ENCODE results near the gene FKBP8.

The FKBP8 gene

DNA sequence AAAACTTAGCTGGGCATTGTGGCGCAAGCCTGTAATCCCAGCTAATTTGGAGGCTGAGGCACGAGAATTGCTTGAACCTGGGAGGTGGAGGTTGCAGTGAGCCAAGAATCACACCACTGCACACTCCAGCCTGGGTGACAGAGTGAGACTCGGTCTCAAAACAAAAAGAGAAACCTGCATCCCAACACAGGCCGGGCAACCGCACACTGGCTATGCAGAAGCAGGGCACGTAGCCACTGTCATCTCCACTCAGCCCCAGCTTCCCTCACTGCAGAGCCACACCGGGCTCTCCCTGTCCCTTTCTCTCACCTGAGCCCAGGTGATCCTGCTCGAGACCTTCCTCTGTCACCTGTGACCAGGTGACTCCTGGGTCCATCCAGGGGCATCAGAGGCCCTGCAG lies 33.2 kb downstream of the FKBP8 start:
- Histone ChIP-seq H3K9me3 (ENCODE audit: control insufficient read depth in 2 of 2, low read length in 2 of 2) (no peaks in the 10 kb centered on the region), H3K36me3 (ENCODE audit: control insufficient read depth in 2 of 2, insufficient read depth in 2 of 2, low read length in 2 of 2) (no peaks in the 10 kb centered on the region), H3K4me3 (ENCODE audit: low read length in 2 of 2) (no peak overlapping the region), H3K9ac (ENCODE audit: low read depth in 1 of 2, low read length in 2 of 2) (no peak overlapping the region), H3K27ac (ENCODE audit: low read depth in 2 of 2, low read length in 2 of 2) (peak overlapping the region in 1 of 2 donors; percentile 16), H3K4me1 (ENCODE audit: control insufficient read depth in 2 of 2, insufficient read depth in 2 of 2, low read length in 2 of 2) (peaks cover 52 to 59% of the 10 kb centered on the region in 2 donors), H3K27me3 (ENCODE audit: control insufficient read depth in 2 of 2, insufficient read depth in 2 of 2, low read length in 2 of 2) (no peaks in the 10 kb centered on the region)

- no peaks in the 10 kb centered on the region for H3K27me3 ChIP-seq (ENCODE audit: control insufficient read depth in 2 of 2, insufficient read depth in 2 of 2, low read length in 2 of 2)
- H3K27ac ChIP-seq (ENCODE audit: low read depth in 2 of 2, low read length in 2 of 2): peak overlapping the region; percentile 76 to 92
- no peaks in the 10 kb centered on the region for H3K36me3 ChIP-seq (ENCODE audit: control insufficient read depth in 2 of 2, insufficient read depth in 2 of 2, low read length in 2 of 2)
- H3K4me1 ChIP-seq (ENCODE audit: control insufficient read depth in 2 of 2, insufficient read depth in 2 of 2, low read length in 2 of 2): peaks cover 57 to 64% of the 10 kb centered on the region in 2 donors
- no peaks in the 10 kb centered on the region for H3K9me3 ChIP-seq (ENCODE audit: control insufficient read depth in 2 of 2, low read length in 2 of 2)
- no peak overlapping the region for H3K4me3 ChIP-seq (ENCODE audit: low read length in 2 of 2)
- peak overlapping the region; percentile 14 to 47 for H3K9ac ChIP-seq (ENCODE audit: low read depth in 1 of 2, low read length in 2 of 2)
Measured at GRCh38 chr19:18508585-18508984, 34.8 kb downstream of the FKBP8 start.

DNA sequence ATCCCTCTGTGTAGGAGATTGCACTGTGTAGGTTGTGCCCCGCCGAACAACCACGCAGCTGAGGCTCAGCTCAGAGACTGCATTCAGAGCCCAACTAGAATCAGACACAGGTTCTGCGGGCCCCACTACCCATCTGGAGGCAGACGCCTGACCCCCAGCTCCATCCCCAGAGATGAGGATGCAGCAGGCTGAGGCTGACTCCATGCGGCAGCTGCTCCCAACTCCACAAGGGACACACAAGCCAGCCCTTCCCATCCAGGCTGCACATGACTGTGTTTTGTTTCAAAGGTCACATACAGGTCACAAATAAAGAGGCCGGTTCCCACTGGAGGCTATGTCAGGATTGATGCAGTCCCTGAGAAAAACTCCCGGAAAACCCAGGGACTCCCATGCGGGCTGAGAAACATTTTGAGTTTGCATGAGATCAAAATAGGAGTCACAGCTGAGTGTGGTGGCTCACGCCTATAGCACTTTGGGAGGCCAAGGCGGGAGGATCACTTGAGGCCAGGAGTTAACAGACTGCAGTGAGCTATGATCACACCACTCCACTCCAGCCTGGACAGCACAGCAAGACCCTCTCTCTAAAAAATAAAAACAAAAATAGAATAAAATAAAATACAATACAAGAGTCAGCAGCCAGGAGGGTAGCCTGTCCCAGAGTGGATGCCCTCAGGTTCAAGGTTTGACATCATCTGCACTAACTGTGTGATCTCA lies 35.5 kb downstream of the FKBP8 start:
- Histone ChIP-seq H3K36me3 (ENCODE audit: control insufficient read depth in 2 of 2, insufficient read depth in 2 of 2, low read length in 2 of 2) (no peaks in the 10 kb centered on the region), H3K27ac (ENCODE audit: low read depth in 2 of 2, low read length in 2 of 2) (peak overlapping the region; percentile 76 to 92), H3K4me1 (ENCODE audit: control insufficient read depth in 2 of 2, insufficient read depth in 2 of 2, low read length in 2 of 2) (peaks cover 64 to 68% of the 10 kb centered on the region in 2 donors), H3K27me3 (ENCODE audit: control insufficient read depth in 2 of 2, insufficient read depth in 2 of 2, low read length in 2 of 2) (no peaks in the 10 kb centered on the region), H3K9me3 (ENCODE audit: control insufficient read depth in 2 of 2, low read length in 2 of 2) (no peaks in the 10 kb centered on the region), H3K4me3 (ENCODE audit: low read length in 2 of 2) (no peak overlapping the region), H3K9ac (ENCODE audit: low read depth in 1 of 2, low read length in 2 of 2) (peak overlapping the region; percentile 47 to 59)

- Histone ChIP-seq H3K27ac (ENCODE audit: low read depth in 2 of 2, low read length in 2 of 2) (peak overlapping the region; percentile 76 to 92), H3K9ac (ENCODE audit: low read depth in 1 of 2, low read length in 2 of 2) (peak overlapping the region; percentile 1 to 59)
Measured at GRCh38 chr19:18507021-18507726, 36.2 kb downstream of the FKBP8 start.

DNA sequence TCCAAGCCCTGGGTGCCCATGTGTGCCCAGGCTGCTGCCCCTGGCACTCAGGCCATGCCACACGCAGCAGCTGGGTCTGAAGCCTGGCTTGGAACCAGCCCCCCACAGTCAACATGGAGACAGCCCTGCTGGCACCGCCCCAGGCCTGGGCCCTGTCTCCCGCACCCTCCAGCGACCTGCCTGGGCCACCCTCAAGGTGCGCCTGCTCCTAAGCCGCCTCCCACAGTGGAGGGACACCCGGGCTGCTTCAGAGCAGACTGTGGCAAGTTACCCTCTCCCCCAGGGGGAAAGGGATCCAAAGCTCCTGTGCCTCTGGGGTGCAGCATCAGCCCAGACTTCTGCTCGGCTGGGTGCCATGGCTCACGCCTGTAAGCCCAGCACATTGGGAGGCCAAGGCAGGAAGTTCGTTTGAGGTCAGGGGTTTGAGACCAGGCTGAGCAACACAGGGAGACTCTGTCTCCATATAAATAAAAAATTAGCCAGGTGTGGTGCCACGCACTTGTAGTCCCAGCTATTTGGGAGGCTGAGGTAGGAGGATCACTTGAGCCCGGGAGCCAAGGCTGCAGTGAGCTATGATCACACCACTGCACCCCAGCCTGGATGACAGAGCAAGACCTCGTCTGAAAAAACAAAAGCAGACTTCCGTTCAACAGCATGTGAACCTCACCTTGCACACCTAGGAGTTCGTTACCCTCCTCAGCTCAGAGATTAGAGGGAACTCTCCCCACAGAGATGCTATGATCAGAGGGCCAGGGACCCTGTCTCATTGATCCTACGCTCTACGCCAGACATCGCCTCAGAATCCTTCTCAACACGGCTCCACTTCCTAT lies 37.1 kb downstream of the FKBP8 start:
- peak overlapping the region in 1 of 2 donors; percentile 59 for H3K9ac ChIP-seq (ENCODE audit: low read depth in 1 of 2, low read length in 2 of 2)
- H3K9me3 ChIP-seq (ENCODE audit: control insufficient read depth in 2 of 2, low read length in 2 of 2): no peaks in the 10 kb centered on the region
- no peaks in the 10 kb centered on the region for H3K36me3 ChIP-seq (ENCODE audit: control insufficient read depth in 2 of 2, insufficient read depth in 2 of 2, low read length in 2 of 2)
- peaks cover 79 to 82% of the 10 kb centered on the region in 2 donors for H3K4me1 ChIP-seq (ENCODE audit: control insufficient read depth in 2 of 2, insufficient read depth in 2 of 2, low read length in 2 of 2)
- H3K27me3 ChIP-seq (ENCODE audit: control insufficient read depth in 2 of 2, insufficient read depth in 2 of 2, low read length in 2 of 2): no peaks in the 10 kb centered on the region
- H3K4me3 ChIP-seq (ENCODE audit: low read length in 2 of 2): no peak overlapping the region
- peak overlapping the region; percentile 76 to 92 for H3K27ac ChIP-seq (ENCODE audit: low read depth in 2 of 2, low read length in 2 of 2)

More at GRCh38 chr19:18507021-18507726, 36.2 kb downstream of the FKBP8 start:
- no peak overlapping the region for H3K4me3 ChIP-seq (ENCODE audit: low read length in 2 of 2)
- H3K27me3 ChIP-seq (ENCODE audit: control insufficient read depth in 2 of 2, insufficient read depth in 2 of 2, low read length in 2 of 2): no peaks in the 10 kb centered on the region
- H3K9me3 ChIP-seq (ENCODE audit: control insufficient read depth in 2 of 2, low read length in 2 of 2): no peaks in the 10 kb centered on the region
- peaks cover 71 to 75% of the 10 kb centered on the region in 2 donors for H3K4me1 ChIP-seq (ENCODE audit: control insufficient read depth in 2 of 2, insufficient read depth in 2 of 2, low read length in 2 of 2)
- H3K36me3 ChIP-seq (ENCODE audit: control insufficient read depth in 2 of 2, insufficient read depth in 2 of 2, low read length in 2 of 2): no peaks in the 10 kb centered on the region

GRCh38 chr19:18504886-18505610 lies 38.3 kb downstream of the FKBP8 start:
- Histone ChIP-seq H3K27me3 (ENCODE audit: control insufficient read depth in 2 of 2, insufficient read depth in 2 of 2, low read length in 2 of 2) (no peaks in the 10 kb centered on the region), H3K36me3 (ENCODE audit: control insufficient read depth in 2 of 2, insufficient read depth in 2 of 2, low read length in 2 of 2) (no peaks in the 10 kb centered on the region), H3K4me3 (ENCODE audit: low read length in 2 of 2) (peak overlapping the region in 1 of 2 donors; percentile 48), H3K9ac (ENCODE audit: low read depth in 1 of 2, low read length in 2 of 2) (peak overlapping the region; percentile 39 to 68), H3K27ac (ENCODE audit: low read depth in 2 of 2, low read length in 2 of 2) (peak overlapping the region; percentile 84 to 92), H3K4me1 (ENCODE audit: control insufficient read depth in 2 of 2, insufficient read depth in 2 of 2, low read length in 2 of 2) (peaks cover 84 to 88% of the 10 kb centered on the region in 2 donors), H3K9me3 (ENCODE audit: control insufficient read depth in 2 of 2, low read length in 2 of 2) (no peaks in the 10 kb centered on the region)

- peak overlapping the region; percentile 62 to 68 for H3K9ac ChIP-seq (ENCODE audit: low read depth in 1 of 2, low read length in 2 of 2)
- H3K9me3 ChIP-seq (ENCODE audit: control insufficient read depth in 2 of 2, low read length in 2 of 2): no peaks in the 10 kb centered on the region
- H3K36me3 ChIP-seq (ENCODE audit: control insufficient read depth in 2 of 2, insufficient read depth in 2 of 2, low read length in 2 of 2): no peaks in the 10 kb centered on the region
- H3K27me3 ChIP-seq (ENCODE audit: control insufficient read depth in 2 of 2, insufficient read depth in 2 of 2, low read length in 2 of 2): no peaks in the 10 kb centered on the region
- peak overlapping the region; percentile 84 to 92 for H3K27ac ChIP-seq (ENCODE audit: low read depth in 2 of 2, low read length in 2 of 2)
- H3K4me3 ChIP-seq (ENCODE audit: low read length in 2 of 2): peak overlapping the region in 1 of 2 donors; percentile 56
- peaks cover 87 to 93% of the 10 kb centered on the region in 2 donors for H3K4me1 ChIP-seq (ENCODE audit: control insufficient read depth in 2 of 2, insufficient read depth in 2 of 2, low read length in 2 of 2)
Measured at GRCh38 chr19:18503971-18504885, 39.1 kb downstream of the FKBP8 start.

DNA sequence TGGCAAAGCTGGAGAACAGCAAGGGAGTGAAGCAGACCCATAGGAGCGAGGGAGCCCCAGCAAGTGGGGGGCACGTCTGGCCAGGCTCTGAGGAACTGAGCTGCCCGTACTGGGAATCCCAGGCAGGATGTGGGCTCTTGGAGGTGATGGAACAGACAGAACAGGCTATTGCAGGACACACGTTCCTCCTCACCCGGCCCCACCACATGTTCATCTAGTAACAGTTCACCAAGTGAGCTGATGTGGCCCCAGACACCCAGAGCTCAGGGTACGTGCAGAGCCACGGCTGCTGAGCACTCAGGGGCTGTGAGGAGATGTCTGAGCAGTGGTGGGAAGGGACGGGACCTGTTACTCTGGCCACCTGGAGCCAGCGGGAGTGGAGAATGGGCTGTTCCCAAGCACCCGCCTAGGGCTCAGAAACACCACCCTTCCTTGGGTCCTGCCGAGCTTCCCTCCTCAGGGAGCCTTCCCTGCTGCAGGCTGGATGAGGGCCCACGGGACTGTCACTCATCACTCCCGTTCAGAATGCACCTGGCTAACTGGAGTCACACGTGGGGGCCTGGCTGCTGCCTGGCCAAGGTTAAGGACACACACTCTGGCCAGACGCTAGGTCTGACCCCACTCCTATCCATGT lies 39.9 kb downstream of the FKBP8 start:
- H3K27me3 ChIP-seq (ENCODE audit: control insufficient read depth in 2 of 2, insufficient read depth in 2 of 2, low read length in 2 of 2): no peaks in the 10 kb centered on the region
- H3K27ac ChIP-seq (ENCODE audit: low read depth in 2 of 2, low read length in 2 of 2): peak overlapping the region; percentile 84 to 92
- peaks cover 83 to 90% of the 10 kb centered on the region in 2 donors for H3K4me1 ChIP-seq (ENCODE audit: control insufficient read depth in 2 of 2, insufficient read depth in 2 of 2, low read length in 2 of 2)
- H3K9ac ChIP-seq (ENCODE audit: low read depth in 1 of 2, low read length in 2 of 2): peak overlapping the region; percentile 62 to 68
- H3K4me3 ChIP-seq (ENCODE audit: low read length in 2 of 2): peak overlapping the region in 1 of 2 donors; percentile 56
- no peaks in the 10 kb centered on the region for H3K9me3 ChIP-seq (ENCODE audit: control insufficient read depth in 2 of 2, low read length in 2 of 2)
- H3K36me3 ChIP-seq (ENCODE audit: control insufficient read depth in 2 of 2, insufficient read depth in 2 of 2, low read length in 2 of 2): no peaks in the 10 kb centered on the region

Measured in mucosa of rectum (tissue), 2 donors.